ENCODE results near the gene C9orf85.

DNA sequence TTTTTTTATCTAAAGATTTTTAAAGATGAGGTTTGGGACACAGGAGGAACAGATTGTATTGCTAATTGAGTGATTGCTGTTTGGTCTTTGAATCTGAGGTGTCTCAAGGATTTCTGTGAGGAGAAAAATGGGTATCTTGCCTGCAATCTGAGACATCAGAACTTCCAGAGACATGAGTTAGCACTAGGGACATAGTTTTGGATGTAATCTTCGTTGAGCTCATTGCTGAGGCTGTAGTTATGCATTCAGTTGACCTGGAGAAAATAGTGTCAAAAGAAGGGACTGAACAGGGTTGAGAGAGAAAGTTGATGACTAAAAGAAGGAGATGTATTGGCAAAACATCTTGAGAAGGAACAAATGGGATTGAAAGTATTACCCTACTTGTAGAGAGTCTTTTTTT is 24.6 kb downstream of the C9orf85 start:
- TF ChIP-seq, protein P1, sequence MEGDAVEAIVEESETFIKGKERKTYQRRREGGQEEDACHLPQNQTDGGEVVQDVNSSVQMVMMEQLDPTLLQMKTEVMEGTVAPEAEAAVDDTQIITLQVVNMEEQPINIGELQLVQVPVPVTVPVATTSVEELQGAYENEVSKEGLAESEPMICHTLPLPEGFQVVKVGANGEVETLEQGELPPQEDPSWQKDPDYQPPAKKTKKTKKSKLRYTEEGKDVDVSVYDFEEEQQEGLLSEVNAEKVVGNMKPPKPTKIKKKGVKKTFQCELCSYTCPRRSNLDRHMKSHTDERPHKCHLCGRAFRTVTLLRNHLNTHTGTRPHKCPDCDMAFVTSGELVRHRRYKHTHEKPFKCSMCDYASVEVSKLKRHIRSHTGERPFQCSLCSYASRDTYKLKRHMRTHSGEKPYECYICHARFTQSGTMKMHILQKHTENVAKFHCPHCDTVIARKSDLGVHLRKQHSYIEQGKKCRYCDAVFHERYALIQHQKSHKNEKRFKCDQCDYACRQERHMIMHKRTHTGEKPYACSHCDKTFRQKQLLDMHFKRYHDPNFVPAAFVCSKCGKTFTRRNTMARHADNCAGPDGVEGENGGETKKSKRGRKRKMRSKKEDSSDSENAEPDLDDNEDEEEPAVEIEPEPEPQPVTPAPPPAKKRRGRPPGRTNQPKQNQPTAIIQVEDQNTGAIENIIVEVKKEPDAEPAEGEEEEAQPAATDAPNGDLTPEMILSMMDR (conservative IDR thresholded peaks at IDR 0.05; ENCODE audit: low read length) = no peak
- TF ChIP-seq EZH2phosphoT487 (IDR thresholded peaks at IDR 0.05; ENCODE audit: borderline replicate concordance, low read depth, low read length) = no peak

Measured in OCI-LY7 (cell line).